Body of pancreas (tissue), 4 donors: ENCODE results near the gene DMBT1. TPM values are rescaled to one million over a fixed set of nuclear protein-coding genes. Genes with fewer than 3 reads are reported as not detected.

Experiments
- ATAC-seq: fragments of 150-250 bp; one replicate; pipeline ENCODE4 v1.9.1; 2016
- DNase-seq, 4 donors: peaks; one replicate each; pipeline ENCODE4 v3.0.0-alpha.2; 2019
- H3K27ac ChIP-seq, 4 donors: fragments of 200-600 bp; sonication (generic); 1 replicate in 3 of 4; 2 replicates in 1 of 4; pipeline versions ENCODE4 v1.5.1 to v1.6.1; 2016 to 2019; ENCODE audit warnings: mild to moderate bottlenecking in 1 of 4, mixed read lengths in 1 of 4, moderate library complexity in 1 of 4
- H3K27me3 ChIP-seq, 2 donors: fragments of 200-600 bp; sonication (generic); one replicate each; pipeline ENCODE4 v1.6.0; 2016; ENCODE audit warnings: mild to moderate bottlenecking in 1 of 2
- H3K36me3 ChIP-seq, 2 donors: fragments of 200-600 bp; sonication (generic); replicated peaks in 1 of 2; 2 replicates each; pipeline ENCODE4 v1.5.1; 2016; ENCODE audit warnings: low read depth in 2 of 2; ENCODE audit not compliant: insufficient read depth in 1 of 2
- H3K4me1 ChIP-seq: fragments of 200-600 bp; sonication (generic); one replicate; pipeline ENCODE4 v1.6.0; 2016
- H3K4me3 ChIP-seq, 2 donors: fragments of 200-600 bp; sonication (generic); 1 replicate in 1 of 2; 2 replicates in 1 of 2; pipeline ENCODE4 v1.5.1; 2016 to 2019
- H3K9me3 ChIP-seq, 3 donors: fragments of 200-600 bp; sonication (generic); 1 replicate in 2 of 3; 2 replicates in 1 of 3; pipeline ENCODE4 v1.5.1; 2016
- POLR2A ChIP-seq, 3 donors: fragments of 450-650 bp; IDR thresholded peaks; one replicate each; pipeline ENCODE4 v1.6.1; 2016; ENCODE audit warnings: antibody characterized with exemption in 3 of 3, mild to moderate bottlenecking in 2 of 3
- WGBS, 2 donors: methylation state at CpG; one replicate each; pipeline ENCODE4 v1.1.5; 2017; 5-methylcytosine and 5-hydroxymethylcytosine counted together
- intact Hi-C: fragments of 100-400 bp; cut with DNase I; formaldehyde crosslinking; loops from one replicate; pipeline ENCODE4 v1.15.1; 2023
- total RNA-seq, 2 donors: library from RNA; depleted of rRNA; stranded (reverse); fragments of >200 nt; gene quantifications; one replicate each; pipeline ENCODE4 v1.1.0, GENCODE V29; 2016
- TF ChIP-seq, protein P1 (sequence below), 7 experiments: fragments of 450-650 bp in 4 of 7; fragments of 200-600 bp in 3 of 7; sonication (generic) in 3 of 7; IDR thresholded peaks; one replicate each; pipeline ENCODE4 v1.5.1; 2016 to 2019; ENCODE audit warnings: antibody characterized with exemption in 7 of 7

The DMBT1 gene
- total RNA-seq, 2 donors from 2014 or later = 0.26 to 0.33 TPM

DNA sequence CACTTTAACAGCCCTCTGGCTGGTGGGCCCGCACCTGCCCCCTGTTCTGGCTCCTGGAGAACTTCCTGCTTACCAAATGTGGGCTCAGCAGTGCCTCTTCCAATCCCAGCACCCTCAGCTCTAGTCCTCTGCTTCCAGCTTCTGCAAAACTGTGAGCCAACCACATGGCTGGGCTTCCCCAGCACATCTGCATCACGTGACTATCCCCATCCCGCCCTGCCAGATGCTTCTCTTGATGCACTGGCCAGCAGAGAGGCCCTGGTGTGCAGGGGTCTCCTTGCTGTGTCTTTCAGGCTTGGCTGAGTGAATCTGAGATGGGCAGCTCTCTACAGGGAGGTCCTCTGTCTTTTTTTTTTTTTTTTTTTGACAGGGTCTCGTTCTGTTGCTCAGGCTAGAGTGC lies 43.8 kb upstream of the DMBT1 start:
- Histone ChIP-seq H3K27ac (no peak overlapping the region), H3K27me3 (no peaks in the 10 kb centered on the region), H3K36me3 (no peaks in the 10 kb centered on the region), H3K4me3 (no peak overlapping the region), H3K9me3 (no peaks in the 10 kb centered on the region), H3K4me1 (no peaks in the 10 kb centered on the region)
- TF ChIP-seq POLR2A (IDR thresholded peaks at IDR 0.05) = no peak
- TF ChIP-seq, protein P1, sequence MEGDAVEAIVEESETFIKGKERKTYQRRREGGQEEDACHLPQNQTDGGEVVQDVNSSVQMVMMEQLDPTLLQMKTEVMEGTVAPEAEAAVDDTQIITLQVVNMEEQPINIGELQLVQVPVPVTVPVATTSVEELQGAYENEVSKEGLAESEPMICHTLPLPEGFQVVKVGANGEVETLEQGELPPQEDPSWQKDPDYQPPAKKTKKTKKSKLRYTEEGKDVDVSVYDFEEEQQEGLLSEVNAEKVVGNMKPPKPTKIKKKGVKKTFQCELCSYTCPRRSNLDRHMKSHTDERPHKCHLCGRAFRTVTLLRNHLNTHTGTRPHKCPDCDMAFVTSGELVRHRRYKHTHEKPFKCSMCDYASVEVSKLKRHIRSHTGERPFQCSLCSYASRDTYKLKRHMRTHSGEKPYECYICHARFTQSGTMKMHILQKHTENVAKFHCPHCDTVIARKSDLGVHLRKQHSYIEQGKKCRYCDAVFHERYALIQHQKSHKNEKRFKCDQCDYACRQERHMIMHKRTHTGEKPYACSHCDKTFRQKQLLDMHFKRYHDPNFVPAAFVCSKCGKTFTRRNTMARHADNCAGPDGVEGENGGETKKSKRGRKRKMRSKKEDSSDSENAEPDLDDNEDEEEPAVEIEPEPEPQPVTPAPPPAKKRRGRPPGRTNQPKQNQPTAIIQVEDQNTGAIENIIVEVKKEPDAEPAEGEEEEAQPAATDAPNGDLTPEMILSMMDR (IDR thresholded peaks at IDR 0.05) = no peak
- intact Hi-C loops = no loop called here
- 80 to 88% methylated on average over 4 of the region's 4 CpGs for WGBS, 2 donors
- no peak for DNase-seq
- ATAC-seq = no peak

DNA sequence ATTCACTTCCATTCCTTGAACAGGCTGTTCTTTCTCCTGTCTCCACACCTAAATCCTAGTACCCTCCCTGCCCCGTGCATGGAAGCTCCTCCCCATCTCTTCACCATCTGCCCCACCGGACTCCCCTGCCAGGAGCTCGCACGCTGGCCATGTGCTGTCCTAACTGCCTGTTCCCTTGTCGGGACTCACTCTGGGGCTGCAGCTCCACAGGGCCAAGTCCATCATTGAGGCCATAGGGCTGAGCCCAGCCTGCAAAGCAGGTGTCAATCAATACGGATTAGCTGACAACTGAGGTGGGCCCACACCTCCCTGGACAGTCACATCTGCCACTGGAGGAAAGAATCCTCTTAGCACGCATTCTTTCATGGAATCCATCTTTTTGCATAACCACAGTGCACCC lies 41.4 kb upstream of the DMBT1 start:
- DNase-seq = no peak
- Histone ChIP-seq H3K27ac (no peak overlapping the region), H3K27me3 (no peaks in the 10 kb centered on the region), H3K9me3 (no peaks in the 10 kb centered on the region), H3K36me3 (no peaks in the 10 kb centered on the region), H3K4me3 (no peak overlapping the region), H3K4me1 (no peaks in the 10 kb centered on the region)
- TF ChIP-seq POLR2A (IDR thresholded peaks at IDR 0.05) = no peak
- TF ChIP-seq, protein P1 (IDR thresholded peaks at IDR 0.05) = no peak
- intact Hi-C loops = no loop called here
- no peak for ATAC-seq
- 71 to 77% methylated on average over 7 of the region's 7 CpGs for WGBS, 2 donors

DNA sequence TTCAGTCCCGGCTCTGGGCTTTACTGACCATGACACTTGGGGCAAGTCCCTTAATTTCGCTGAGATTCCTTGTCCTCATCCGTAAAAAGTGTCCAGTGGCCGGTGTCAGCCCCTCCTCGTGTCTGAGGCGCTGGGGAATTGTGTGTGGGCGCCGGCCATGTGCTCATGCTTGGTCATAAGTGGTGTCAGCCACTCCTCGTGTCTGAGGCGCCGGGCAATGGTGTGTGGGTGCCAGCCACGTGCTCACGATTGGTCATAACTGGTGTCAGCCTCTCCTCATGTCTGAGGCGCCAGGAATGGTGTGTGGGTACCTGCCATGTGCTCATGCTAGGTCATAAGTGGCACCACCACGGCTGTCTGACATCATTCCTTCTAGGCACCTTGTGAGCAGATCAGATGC lies 40.7 kb upstream of the DMBT1 start:
- H3K4me1 ChIP-seq = no peaks in the 10 kb centered on the region
- no peak overlapping the region for H3K4me3 ChIP-seq
- no peaks in the 10 kb centered on the region for H3K9me3 ChIP-seq
- DNase-seq (no peak), ATAC-seq (no peak)
- H3K27me3 ChIP-seq = no peaks in the 10 kb centered on the region
- H3K27ac ChIP-seq = no peak overlapping the region
- intact Hi-C loops = no loop called here
- TF ChIP-seq POLR2A (IDR thresholded peaks at IDR 0.05) = no peak
- TF ChIP-seq, protein P1 (IDR thresholded peaks at IDR 0.05) = no peak
- H3K36me3 ChIP-seq = no peaks in the 10 kb centered on the region
- WGBS, 2 donors = 81 to 86% methylated on average over 6 to 15 of the region's 15 CpGs

DNA sequence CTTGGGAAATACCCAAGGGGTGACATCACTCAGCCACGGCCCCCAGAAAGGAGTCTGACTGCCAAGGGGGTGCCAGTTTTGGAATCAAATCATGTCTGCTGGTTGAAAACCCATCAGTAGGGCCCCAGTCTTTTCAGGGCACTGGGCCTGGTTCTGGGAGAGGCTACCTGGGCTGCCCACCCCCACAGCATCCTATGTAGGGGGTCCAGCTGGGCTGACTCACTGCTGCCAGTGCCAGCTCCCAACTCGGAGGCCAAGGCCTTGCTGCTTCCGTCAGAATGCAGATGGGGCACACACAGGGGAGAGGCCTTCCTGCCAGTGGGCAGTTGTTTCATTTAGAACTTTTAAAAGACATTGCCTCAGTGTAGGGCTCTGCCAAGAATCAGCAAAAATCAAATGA lies 39.5 kb upstream of the DMBT1 start:
- Histone ChIP-seq H3K4me1 (no peaks in the 10 kb centered on the region), H3K4me3 (no peak overlapping the region), H3K36me3 (no peaks in the 10 kb centered on the region), H3K9me3 (no peaks in the 10 kb centered on the region), H3K27ac (no peak overlapping the region), H3K27me3 (no peaks in the 10 kb centered on the region)
- ATAC-seq (no peak), DNase-seq (no peak)
- intact Hi-C loops = no loop called here
- WGBS, 2 donors = 30 to 70% methylated on average over 3 of the region's 3 CpGs
- TF ChIP-seq, protein P1 (IDR thresholded peaks at IDR 0.05) = no peak
- TF ChIP-seq POLR2A (IDR thresholded peaks at IDR 0.05) = no peak

DNA sequence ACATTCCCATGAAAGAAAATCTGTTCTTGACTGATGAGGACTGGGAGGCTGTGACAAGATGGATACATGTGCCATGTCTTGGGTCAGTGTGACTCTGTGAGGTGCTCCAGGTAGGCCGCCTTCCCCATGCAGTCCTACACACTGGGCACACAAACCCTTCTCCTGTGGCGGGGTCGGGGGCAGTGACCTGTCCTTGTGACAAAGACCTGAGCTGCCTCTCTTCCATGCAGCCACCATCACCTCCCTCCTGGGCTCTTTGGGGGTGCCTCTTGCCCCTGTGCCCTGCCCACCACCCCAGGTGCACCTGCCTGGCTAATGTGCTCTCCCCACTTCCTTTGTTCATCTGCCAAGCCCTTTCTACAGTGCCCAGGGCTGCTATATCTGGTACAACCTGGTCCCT lies 35.7 kb upstream of the DMBT1 start:
- DNase-seq (no peak), ATAC-seq (no peak)
- 69 to 78% methylated on average over 3 of the region's 3 CpGs for WGBS, 2 donors
- H3K27ac ChIP-seq = no peak overlapping the region
- no peaks in the 10 kb centered on the region for H3K4me1 ChIP-seq
- no peaks in the 10 kb centered on the region for H3K9me3 ChIP-seq
- H3K36me3 ChIP-seq = no peaks in the 10 kb centered on the region
- TF ChIP-seq POLR2A (IDR thresholded peaks at IDR 0.05) = no peak
- TF ChIP-seq, protein P1 (IDR thresholded peaks at IDR 0.05) = no peak
- no peak overlapping the region for H3K4me3 ChIP-seq
- intact Hi-C loops = no loop called here
- no peaks in the 10 kb centered on the region for H3K27me3 ChIP-seq
